Ascending aorta (tissue), 2 donors: Measurements from ENCODE around the gene HMCN1. TPM values are rescaled to one million over a fixed set of nuclear protein-coding genes. Genes with fewer than 3 reads are reported as not detected.

ENCODE experiments used
- DNase-seq, 2 donors: peaks; one replicate each; pipeline ENCODE4 v3.0.0-alpha.2; 2019; ENCODE audit warnings: low spot score in 2 of 2
- H3K27ac ChIP-seq, 2 donors: fragments of 200-600 bp; sonication (generic); one replicate each; pipeline ENCODE4 v1.5.1; 2016 to 2017; ENCODE audit warnings: mild to moderate bottlenecking in 1 of 2
- H3K27me3 ChIP-seq: fragments of 200-600 bp; sonication (generic); one replicate; pipeline ENCODE4 v1.5.1; 2017
- H3K36me3 ChIP-seq, 2 donors: fragments of 200-600 bp; sonication (generic); one replicate each; pipeline ENCODE4 v1.5.1; 2016
- H3K4me1 ChIP-seq, 2 donors: fragments of 200-600 bp; sonication (generic); one replicate each; pipeline ENCODE4 v1.5.1; 2016 to 2017; ENCODE audit warnings: mild to moderate bottlenecking in 1 of 2
- H3K4me3 ChIP-seq, 2 donors: fragments of 200-600 bp; sonication (generic); one replicate each; pipeline ENCODE4 v1.5.1; 2016 to 2017; ENCODE audit warnings: mild to moderate bottlenecking in 1 of 2
- H3K9me3 ChIP-seq, 2 donors: fragments of 200-600 bp; sonication (generic); one replicate each; pipeline ENCODE4 v1.5.1; 2016
- CTCF ChIP-seq, 3 experiments: fragments of 200-600 bp in 2 of 3; fragments of 450-650 bp in 1 of 3; sonication (generic) in 2 of 3; IDR thresholded peaks; one replicate each; pipeline ENCODE4 v1.5.1; 2016 to 2019; ENCODE audit warnings: antibody characterized with exemption in 3 of 3, mild to moderate bottlenecking in 1 of 3, moderate library complexity in 1 of 3
- intact Hi-C: fragments of 100-400 bp; cut with DNase I; formaldehyde crosslinking; loops from one replicate; pipeline ENCODE4 v1.15.1; 2023
- total RNA-seq: library from RNA; depleted of rRNA; stranded (reverse); fragments of >200 nt; gene quantifications from one replicate; pipeline ENCODE4 v1.1.0, GENCODE V29; 2016

The HMCN1 gene
- total RNA-seq, 1 donor from 2014 or later, result 61.7 TPM

- no peaks in the 10 kb centered on the region for H3K27me3 ChIP-seq
- intact Hi-C loops, result no loop called here
- H3K9me3 ChIP-seq, result no peaks in the 10 kb centered on the region
- H3K4me3 ChIP-seq, result no peak overlapping the region
- H3K27ac ChIP-seq, result no peak overlapping the region
- peaks cover 4 to 19% of the 10 kb centered on the region in 2 donors for H3K36me3 ChIP-seq
- H3K4me1 ChIP-seq, result peaks cover 0 to 12% of the 10 kb centered on the region in 2 donors
- DNase-seq, result no peak
- no peak for TF ChIP-seq CTCF (IDR thresholded peaks at IDR 0.05)
Measured at GRCh38 chr1:186055846-186056245, 321.7 kb downstream of the HMCN1 start.

- intact Hi-C loops, result no loop called here
- no peak for DNase-seq
- Histone ChIP-seq H3K4me1 (peaks cover 0 to 12% of the 10 kb centered on the region in 2 donors), H3K9me3 (no peaks in the 10 kb centered on the region), H3K27ac (no peak overlapping the region), H3K4me3 (no peak overlapping the region), H3K27me3 (no peaks in the 10 kb centered on the region), H3K36me3 (peaks cover 4 to 19% of the 10 kb centered on the region in 2 donors)
- no peak for TF ChIP-seq CTCF (IDR thresholded peaks at IDR 0.05)
Measured at GRCh38 chr1:186057086-186057485, 322.9 kb downstream of the HMCN1 start.

- no peak for TF ChIP-seq CTCF (IDR thresholded peaks at IDR 0.05)
- Histone ChIP-seq H3K27ac (peak overlapping the region; percentile 17 to 36), H3K4me1 (peaks cover 0 to 12% of the 10 kb centered on the region in 2 donors), H3K36me3 (peaks cover 4 to 8% of the 10 kb centered on the region in 2 donors), H3K27me3 (no peaks in the 10 kb centered on the region), H3K9me3 (no peaks in the 10 kb centered on the region), H3K4me3 (no peak overlapping the region)
- no peak for DNase-seq
- intact Hi-C loops, result no loop called here
Measured at GRCh38 chr1:186059311-186059710, 325.1 kb downstream of the HMCN1 start.

- DNase-seq, result no peak
- H3K27ac ChIP-seq, result peak overlapping the region; percentile 17 to 38
- peaks cover 0 to 12% of the 10 kb centered on the region in 2 donors for H3K4me1 ChIP-seq
Measured at GRCh38 chr1:186059752-186060151, 325.6 kb downstream of the HMCN1 start.

GRCh38 chr1:186060226-186060625 lies 326.0 kb downstream of the HMCN1 start:
- Histone ChIP-seq H3K4me1 (peaks cover 0 to 12% of the 10 kb centered on the region in 2 donors), H3K27me3 (no peaks in the 10 kb centered on the region), H3K36me3 (peaks cover 3 to 4% of the 10 kb centered on the region in 2 donors), H3K9me3 (no peaks in the 10 kb centered on the region), H3K4me3 (no peak overlapping the region), H3K27ac (peak overlapping the region in 1 of 2 donors; percentile 38)
- no peak for TF ChIP-seq CTCF (IDR thresholded peaks at IDR 0.05)
- intact Hi-C loops, result no loop called here
- no peak for DNase-seq

More at GRCh38 chr1:186059752-186060151, 325.6 kb downstream of the HMCN1 start:
- no peak overlapping the region for H3K4me3 ChIP-seq
- no peaks in the 10 kb centered on the region for H3K9me3 ChIP-seq
- intact Hi-C loops, result no loop called here
- TF ChIP-seq CTCF (IDR thresholded peaks at IDR 0.05), result no peak
- H3K27me3 ChIP-seq, result no peaks in the 10 kb centered on the region
- H3K36me3 ChIP-seq, result peaks cover 4 to 5% of the 10 kb centered on the region in 2 donors
